Activated B cell treated with CpG ODN at 0.5 μM for 24 hours (primary cell): ENCODE results near the gene LIPC. TPM values are rescaled to one million over a fixed set of nuclear protein-coding genes. Genes with fewer than 3 reads are reported as not detected.

ENCODE experiments used
- ATAC-seq: fragments of 200-7000 bp; cut with Tn5 transposase; one replicate; pipeline ENCODE4 v1.10.0; 2021; ENCODE audit warnings: low read depth, mild to moderate bottlenecking, moderate library complexity
- CTCF ChIA-PET: fragments of 350-600 bp; sonication (Branson Sonifier 250); formaldehyde crosslinking; loops from one replicate; lab custom pipeline; 2021; ENCODE audit warnings: antibody characterized with exemption; lab: Charles Lee
- POLR2A ChIA-PET: fragments of 350-600 bp; sonication (Branson Sonifier 250); formaldehyde crosslinking; loops from one replicate; lab custom pipeline; 2021; ENCODE audit warnings: antibody characterized with exemption; lab: Charles Lee
- DNase-seq: peaks from one replicate; pipeline ENCODE4 v3.0.0; 2022
- H3K27ac Mint-ChIP-seq: one replicate; pipeline ENCODE4 v1.8.0; 2020; ENCODE audit warnings: mixed read lengths
- H3K27me3 Mint-ChIP-seq: one replicate; pipeline ENCODE4 v1.8.0; 2021; ENCODE audit warnings: mixed read lengths
- H3K36me3 Mint-ChIP-seq: one replicate; pipeline ENCODE4 v1.8.0; 2021; ENCODE audit warnings: low read depth, mixed read lengths
- H3K4me1 Mint-ChIP-seq: one replicate; pipeline ENCODE4 v1.8.0; 2021; ENCODE audit warnings: mixed read lengths
- H3K4me3 Mint-ChIP-seq: one replicate; pipeline ENCODE4 v1.8.0; 2020; ENCODE audit warnings: mild to moderate bottlenecking, mixed read lengths
- H3K9me3 Mint-ChIP-seq: one replicate; pipeline ENCODE4 v1.8.0; 2020; ENCODE audit warnings: mixed read lengths
- intact Hi-C: fragments of 100-400 bp; cut with micrococcal nuclease; formaldehyde crosslinking; loops from one replicate; pipeline ENCODE4 v1.15.1; 2024
- total RNA-seq: library from RNA; stranded (reverse); gene quantifications from 2 replicates; pipeline ENCODE4 v1.2.3, GENCODE V29; 2022
- TF ChIP-seq, protein P1 (sequence below): fragments of 200-600 bp; IDR thresholded peaks from one replicate; pipeline ENCODE4 v1.8.0; 2022; ENCODE audit warnings: antibody characterized with exemption, mild to moderate bottlenecking

The LIPC gene
- total RNA-seq, 1 donor from 2014 or later, result not detected

DNA sequence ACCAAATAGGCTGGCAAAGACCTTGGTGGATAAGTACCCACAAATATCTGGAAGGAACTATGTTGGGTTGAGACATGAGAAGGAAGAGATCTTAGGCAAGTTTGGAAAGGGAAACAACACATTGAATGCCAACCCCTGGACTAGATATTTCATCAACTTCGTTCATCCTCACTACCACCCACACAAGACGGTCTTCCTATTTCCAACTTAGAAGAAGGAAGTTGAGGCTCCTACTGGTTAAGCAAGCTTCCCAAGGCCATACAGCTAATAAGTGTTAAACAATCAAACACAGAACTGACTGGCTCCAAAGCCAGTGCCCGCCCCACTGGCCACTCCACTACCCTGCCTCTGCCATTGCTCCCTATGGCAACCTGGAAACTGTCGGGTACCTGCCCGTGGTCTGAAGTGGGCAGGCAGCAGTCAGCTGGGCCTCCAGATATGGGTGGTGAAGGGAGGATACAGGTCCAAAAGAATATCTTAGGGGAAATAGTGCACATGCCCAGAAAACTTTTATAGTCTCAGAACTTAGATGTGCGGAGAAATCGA is 94.9 kb downstream of the LIPC start:
- CTCF ChIA-PET, result no interaction called here
- no peak for ATAC-seq
- no peak overlapping the region for H3K27ac Mint-ChIP-seq
- H3K9me3 Mint-ChIP-seq, result no peaks in the 10 kb centered on the region
- H3K4me3 Mint-ChIP-seq, result no peak overlapping the region
- POLR2A ChIA-PET, result no interaction called here
- H3K36me3 Mint-ChIP-seq, result no peaks in the 10 kb centered on the region
- DNase-seq, result no peak
- TF ChIP-seq, protein P1, sequence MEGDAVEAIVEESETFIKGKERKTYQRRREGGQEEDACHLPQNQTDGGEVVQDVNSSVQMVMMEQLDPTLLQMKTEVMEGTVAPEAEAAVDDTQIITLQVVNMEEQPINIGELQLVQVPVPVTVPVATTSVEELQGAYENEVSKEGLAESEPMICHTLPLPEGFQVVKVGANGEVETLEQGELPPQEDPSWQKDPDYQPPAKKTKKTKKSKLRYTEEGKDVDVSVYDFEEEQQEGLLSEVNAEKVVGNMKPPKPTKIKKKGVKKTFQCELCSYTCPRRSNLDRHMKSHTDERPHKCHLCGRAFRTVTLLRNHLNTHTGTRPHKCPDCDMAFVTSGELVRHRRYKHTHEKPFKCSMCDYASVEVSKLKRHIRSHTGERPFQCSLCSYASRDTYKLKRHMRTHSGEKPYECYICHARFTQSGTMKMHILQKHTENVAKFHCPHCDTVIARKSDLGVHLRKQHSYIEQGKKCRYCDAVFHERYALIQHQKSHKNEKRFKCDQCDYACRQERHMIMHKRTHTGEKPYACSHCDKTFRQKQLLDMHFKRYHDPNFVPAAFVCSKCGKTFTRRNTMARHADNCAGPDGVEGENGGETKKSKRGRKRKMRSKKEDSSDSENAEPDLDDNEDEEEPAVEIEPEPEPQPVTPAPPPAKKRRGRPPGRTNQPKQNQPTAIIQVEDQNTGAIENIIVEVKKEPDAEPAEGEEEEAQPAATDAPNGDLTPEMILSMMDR, result no peak
- intact Hi-C loops, result no loop called here
- H3K27me3 Mint-ChIP-seq, result peaks cover 6% of the 10 kb centered on the region
- H3K4me1 Mint-ChIP-seq, result peaks cover 5% of the 10 kb centered on the region

DNA sequence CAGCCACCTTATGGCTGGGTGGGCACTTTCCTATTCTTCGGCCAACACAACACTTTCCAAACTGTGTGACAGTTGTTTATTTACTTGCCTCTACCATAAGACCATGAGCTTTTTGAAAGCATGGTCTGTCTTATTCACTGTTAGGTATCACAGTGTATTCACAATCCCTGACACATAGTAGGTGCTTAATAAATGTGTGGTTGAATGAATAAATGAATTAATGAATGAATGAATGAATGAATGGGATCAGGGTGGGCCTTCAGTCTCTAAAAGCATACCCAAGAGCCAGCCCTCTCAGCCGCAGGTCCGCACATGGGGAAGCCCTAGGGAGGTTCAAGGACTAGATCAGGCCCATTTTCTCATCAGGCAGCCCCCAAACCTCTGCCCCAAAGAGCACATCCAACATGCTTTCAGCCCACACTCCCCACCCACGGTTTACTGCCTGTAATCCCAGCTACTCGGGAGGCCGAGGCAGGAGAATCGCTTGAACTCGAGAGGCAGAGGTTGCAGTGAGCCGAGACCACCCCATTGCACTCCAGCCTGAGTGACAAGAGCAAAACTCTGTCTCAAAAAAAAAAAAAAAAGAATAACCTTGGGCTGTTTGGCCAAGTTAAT is 95.9 kb downstream of the LIPC start:
- Mint-ChIP-seq H3K27me3 (peaks cover 6% of the 10 kb centered on the region), H3K4me3 (no peak overlapping the region), H3K9me3 (no peaks in the 10 kb centered on the region), H3K27ac (no peak overlapping the region), H3K4me1 (no peaks in the 10 kb centered on the region), H3K36me3 (no peaks in the 10 kb centered on the region)
- POLR2A ChIA-PET, result no interaction called here
- CTCF ChIA-PET, result no interaction called here
- TF ChIP-seq, protein P1, result no peak
- intact Hi-C loops, result no loop called here
- no peak for ATAC-seq
- no peak for DNase-seq

DNA sequence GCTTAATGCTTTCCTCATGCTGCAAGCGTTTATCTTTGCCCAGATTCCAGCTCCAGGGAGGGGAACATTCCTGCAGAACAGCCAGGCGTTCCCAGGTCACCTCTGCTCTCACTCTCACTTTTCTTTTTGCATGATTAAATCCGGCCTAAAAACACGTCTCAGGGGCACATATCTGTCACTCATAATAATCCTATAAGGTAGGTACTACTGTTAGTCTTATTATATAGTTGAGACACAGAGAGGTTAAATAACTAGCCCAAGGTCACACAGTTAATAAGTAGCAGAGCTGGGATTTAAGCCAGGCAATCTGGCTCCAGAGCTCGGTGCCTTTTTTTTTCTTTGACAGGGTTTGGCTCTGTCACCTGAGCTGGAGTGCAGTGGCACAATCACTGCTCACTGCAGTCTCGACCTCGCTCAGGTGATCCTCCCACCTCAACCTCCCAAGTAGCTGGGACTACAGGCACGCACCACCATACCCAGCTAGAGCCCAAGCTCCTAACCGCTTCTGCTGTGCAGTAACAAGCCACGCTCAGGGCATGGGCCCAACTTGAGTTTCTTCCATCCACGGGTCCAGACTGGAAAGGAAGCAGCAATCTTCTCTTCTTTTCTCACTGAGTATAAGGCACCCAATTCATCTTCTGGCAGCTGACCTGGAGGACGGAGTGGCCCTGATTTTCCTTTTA is 96.5 kb downstream of the LIPC start:
- Mint-ChIP-seq H3K27ac (no peak overlapping the region), H3K36me3 (no peaks in the 10 kb centered on the region)

DNA sequence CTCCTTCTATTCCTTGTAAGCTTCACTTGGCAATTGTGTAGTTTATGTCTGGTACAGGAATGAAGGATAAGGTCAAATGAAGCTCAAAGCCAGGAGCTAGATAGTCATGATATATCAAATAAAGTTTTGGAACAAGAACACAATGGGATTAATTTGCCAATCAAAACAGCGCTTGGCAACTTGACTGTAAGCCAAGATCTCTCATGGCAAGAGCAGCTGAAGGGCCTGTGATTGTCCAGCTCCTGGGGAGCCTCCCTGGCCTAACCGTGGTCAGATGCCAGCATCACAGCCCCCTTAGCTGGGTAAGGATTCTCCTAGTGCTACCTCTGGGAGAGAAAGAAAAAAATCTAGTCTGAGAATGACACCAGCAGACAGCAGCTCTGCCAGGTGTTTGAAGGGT is 97.2 kb downstream of the LIPC start:
- intact Hi-C loops, result no loop called here
- ATAC-seq, result no peak
- ChIA-PET CTCF (no interaction called here), POLR2A (no interaction called here)
- no peak for DNase-seq
- Mint-ChIP-seq H3K4me3 (no peak overlapping the region), H3K9me3 (no peaks in the 10 kb centered on the region), H3K27me3 (peaks cover 2% of the 10 kb centered on the region), H3K4me1 (no peaks in the 10 kb centered on the region), H3K27ac (no peak overlapping the region), H3K36me3 (no peaks in the 10 kb centered on the region)
- TF ChIP-seq, protein P1, result no peak

More for the DNA sequence above, 96.5 kb downstream of the LIPC start:
- CTCF ChIA-PET, result no interaction called here
- no peak overlapping the region for H3K4me3 Mint-ChIP-seq
- ATAC-seq (no peak), DNase-seq (no peak)
- intact Hi-C loops, result no loop called here
- TF ChIP-seq, protein P1, result no peak
- POLR2A ChIA-PET, result no interaction called here
- H3K27me3 Mint-ChIP-seq, result peaks cover 2% of the 10 kb centered on the region
- H3K9me3 Mint-ChIP-seq, result no peaks in the 10 kb centered on the region
- no peaks in the 10 kb centered on the region for H3K4me1 Mint-ChIP-seq

DNA sequence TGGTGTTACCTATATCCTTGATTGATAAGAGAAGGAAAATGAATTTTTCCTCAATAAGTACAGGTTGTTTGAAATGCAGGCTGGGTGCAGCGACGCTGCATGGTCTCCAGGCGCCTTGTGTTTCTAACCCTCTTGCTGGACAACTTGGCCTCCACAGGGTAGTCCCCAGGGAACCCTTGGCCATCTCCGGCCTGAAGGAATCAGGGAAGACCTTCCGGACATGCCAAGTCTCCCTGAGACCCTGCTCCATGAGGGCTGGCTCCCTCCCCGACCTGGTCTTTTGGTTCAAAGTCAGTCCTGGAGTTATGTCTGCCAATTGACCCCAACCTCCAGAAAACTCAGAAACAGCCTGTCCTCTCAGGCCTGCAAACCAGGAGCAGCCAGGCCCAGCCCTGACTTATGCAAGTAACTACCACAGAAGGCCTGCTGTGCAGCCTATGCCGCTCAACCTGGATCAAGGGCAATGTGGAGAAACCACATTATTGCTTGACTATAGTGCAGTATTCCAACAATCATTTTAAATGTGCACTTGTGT is 98.3 kb downstream of the LIPC start:
- CTCF ChIA-PET, result no interaction called here

More for the DNA sequence above, 98.3 kb downstream of the LIPC start:
- TF ChIP-seq, protein P1, result no peak
- intact Hi-C loops, result no loop called here
- no peaks in the 10 kb centered on the region for H3K4me1 Mint-ChIP-seq
- DNase-seq (no peak), ATAC-seq (no peak)
- H3K4me3 Mint-ChIP-seq, result no peak overlapping the region
- no peak overlapping the region for H3K27ac Mint-ChIP-seq
- H3K27me3 Mint-ChIP-seq, result peaks cover 2% of the 10 kb centered on the region
- POLR2A ChIA-PET, result no interaction called here
- H3K36me3 Mint-ChIP-seq, result no peaks in the 10 kb centered on the region
- no peaks in the 10 kb centered on the region for H3K9me3 Mint-ChIP-seq
